Esophagus (tissue), 2 donors: ENCODE results near the gene MYO7B. TPM values are rescaled to one million over a fixed set of nuclear protein-coding genes. Genes with fewer than 3 reads are reported as not detected.

ENCODE experiments used
- H3K27ac ChIP-seq, 2 donors: one replicate each; pipeline ENCODE4 v1.5.1; 2013; ENCODE audit warnings: low read depth in 2 of 2, mild to moderate bottlenecking in 2 of 2, inconsistent platforms in 1 of 2, low read length in 1 of 2, moderate library complexity in 1 of 2
- H3K27me3 ChIP-seq, 2 donors: one replicate each; pipeline ENCODE4 v1.6.1; 2013; ENCODE audit warnings: low read length in 2 of 2, control low read depth in 1 of 2, mild to moderate bottlenecking in 1 of 2; ENCODE audit not compliant: insufficient read depth in 2 of 2, control insufficient read depth in 1 of 2
- H3K36me3 ChIP-seq, 2 donors: one replicate each; pipeline ENCODE4 v1.6.1; 2013; ENCODE audit warnings: low read length in 1 of 2; ENCODE audit not compliant: control insufficient read depth in 2 of 2, insufficient read depth in 2 of 2
- H3K4me1 ChIP-seq, 2 donors: one replicate each; pipeline ENCODE4 v1.6.1; 2013; ENCODE audit warnings: low read length in 1 of 2; ENCODE audit not compliant: control insufficient read depth in 2 of 2, insufficient read depth in 2 of 2
- H3K4me3 ChIP-seq, 2 donors: one replicate each; pipeline ENCODE4 v1.5.1; 2013; ENCODE audit warnings: low read length in 2 of 2, mild to moderate bottlenecking in 2 of 2, low read depth in 1 of 2, moderate library complexity in 1 of 2
- H3K9me3 ChIP-seq, 2 donors: one replicate each; pipeline ENCODE4 v1.6.1; 2013; ENCODE audit warnings: mild to moderate bottlenecking in 2 of 2, low read depth in 1 of 2, low read length in 1 of 2, moderate library complexity in 1 of 2; ENCODE audit not compliant: control insufficient read depth in 2 of 2, insufficient read depth in 1 of 2
- WGBS, 2 donors: extraction: QIAGEN DNeasy Blood & Tissue Kit; methylation state at CpG; one replicate each; pipeline ENCODE4 v1.1.7; 2013; 5-methylcytosine and 5-hydroxymethylcytosine counted together
- polyA plus RNA-seq, 2 donors: library from polyadenylated mRNA; stranded (reverse); fragments of 200-250 nt; gene quantifications; one replicate each; pipeline ENCODE4 v1.2.3, GENCODE V29; 2013
- donor health status: healthy with polysubstance abuse.
- donor health status: Bipolar disorder and iron deficiency.

The MYO7B gene
- polyA plus RNA-seq, 2 donors, result 0.09 to 0.20 TPM

DNA sequence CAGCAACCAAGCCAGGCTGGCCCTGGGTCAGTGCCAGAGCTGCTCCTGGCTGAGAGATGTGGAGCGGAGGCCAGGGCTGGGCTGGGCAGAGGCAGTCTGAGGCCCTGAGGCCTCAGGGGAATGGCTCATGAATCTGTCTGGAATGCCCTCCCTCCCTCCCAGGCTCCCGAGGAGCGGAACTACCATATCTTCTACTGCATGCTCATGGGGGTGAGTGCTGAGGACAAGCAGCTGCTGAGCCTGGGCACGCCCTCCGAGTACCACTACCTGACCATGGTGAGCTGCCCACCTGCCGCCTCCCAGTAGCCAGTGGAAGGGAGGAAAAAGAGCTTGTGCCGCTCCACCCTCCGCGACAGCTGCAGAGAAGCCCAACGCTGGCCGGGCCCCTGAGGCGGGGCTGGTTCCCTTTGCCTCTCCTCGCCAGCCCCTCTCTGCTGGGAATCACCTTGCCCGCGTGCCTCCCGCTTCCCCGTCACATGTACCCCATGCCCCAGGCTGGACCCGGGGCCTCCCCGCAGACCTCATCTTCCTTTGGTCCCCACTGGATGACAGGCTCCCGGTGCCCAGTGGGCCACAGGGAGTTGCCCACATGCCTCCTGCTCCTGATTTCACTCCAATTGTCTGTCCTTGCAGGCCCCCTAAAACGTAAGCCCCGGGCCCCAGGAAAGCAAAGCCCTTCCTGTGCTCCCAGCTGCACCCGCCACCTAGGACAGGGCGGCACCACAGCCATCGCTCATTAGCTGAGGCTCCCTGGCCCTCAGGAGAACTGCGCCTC is 41.1 kb downstream of the MYO7B start:
- no peak overlapping the region for H3K4me3 ChIP-seq
- WGBS, 2 donors, result 73 to 89% methylated on average over 17 to 26 of the region's 26 CpGs
- peaks cover 3 to 4% of the 10 kb centered on the region in 2 donors for H3K4me1 ChIP-seq
- no peaks in the 10 kb centered on the region for H3K27me3 ChIP-seq
- no peak overlapping the region for H3K27ac ChIP-seq
- no peaks in the 10 kb centered on the region for H3K36me3 ChIP-seq
- no peaks in the 10 kb centered on the region for H3K9me3 ChIP-seq

DNA sequence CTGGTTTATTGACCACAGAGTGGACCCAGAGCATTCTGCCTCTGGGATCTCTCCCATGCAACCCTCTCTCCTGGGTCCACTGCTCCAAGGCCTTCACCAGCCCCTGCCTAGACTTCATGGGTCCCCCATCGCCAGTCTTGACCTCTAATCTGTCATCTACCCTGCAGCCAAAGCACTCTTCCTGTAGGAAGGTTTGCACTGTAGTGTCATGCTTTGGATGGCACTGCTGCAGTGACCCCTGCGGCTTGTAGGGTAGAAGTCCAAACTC is 41.7 kb downstream of the MYO7B start:
- Histone ChIP-seq H3K36me3 (no peaks in the 10 kb centered on the region), H3K27me3 (no peaks in the 10 kb centered on the region), H3K27ac (no peak overlapping the region), H3K4me1 (peaks cover 3 to 4% of the 10 kb centered on the region in 2 donors), H3K4me3 (no peak overlapping the region), H3K9me3 (no peaks in the 10 kb centered on the region)
- WGBS, 2 donors, result 91 to 92% methylated on average over 2 of the region's 2 CpGs

DNA sequence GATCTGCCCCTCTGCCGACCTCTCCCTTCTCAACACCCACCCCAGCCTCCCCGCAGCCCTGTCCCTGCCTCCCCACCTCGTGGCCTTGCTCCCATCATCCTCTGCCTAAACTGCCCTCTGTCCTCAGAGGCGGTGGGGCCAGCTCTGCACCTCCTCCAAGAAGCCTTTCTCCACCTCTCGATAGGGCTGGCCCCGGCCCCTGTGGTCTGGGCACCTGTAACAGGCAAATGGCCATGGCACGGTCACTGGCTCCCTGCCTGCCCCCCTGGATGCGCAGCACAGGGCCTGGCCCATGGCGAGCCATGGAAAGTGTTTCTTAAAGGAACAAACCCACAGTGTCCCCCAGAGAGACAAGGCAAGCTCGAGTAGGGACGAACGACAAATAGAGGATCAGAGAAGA is 42.0 kb downstream of the MYO7B start:
- Histone ChIP-seq H3K9me3 (no peaks in the 10 kb centered on the region), H3K4me1 (peaks cover 3 to 4% of the 10 kb centered on the region in 2 donors), H3K27me3 (no peaks in the 10 kb centered on the region), H3K4me3 (no peak overlapping the region), H3K36me3 (no peaks in the 10 kb centered on the region), H3K27ac (no peak overlapping the region)
- 87 to 90% methylated on average over 12 of the region's 12 CpGs for WGBS, 2 donors

DNA sequence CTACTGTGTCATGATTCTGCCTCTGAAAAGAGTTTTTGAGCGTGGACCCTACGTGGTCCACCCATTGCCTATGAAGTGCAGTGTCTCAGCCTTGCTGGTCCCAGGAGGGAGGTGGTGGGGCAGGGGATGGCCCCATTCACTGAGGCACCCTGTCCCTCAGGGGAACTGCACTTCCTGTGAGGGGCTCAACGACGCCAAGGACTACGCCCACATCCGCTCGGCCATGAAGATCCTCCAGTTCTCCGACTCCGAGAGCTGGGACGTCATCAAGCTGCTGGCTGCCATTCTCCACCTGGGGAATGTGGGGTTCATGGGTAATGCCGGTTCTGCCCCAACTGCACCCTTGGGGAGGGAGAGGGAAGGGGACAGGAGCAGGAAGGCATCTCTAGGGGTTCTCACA is 42.5 kb downstream of the MYO7B start:
- Histone ChIP-seq H3K36me3 (no peaks in the 10 kb centered on the region), H3K4me1 (peaks cover 3 to 4% of the 10 kb centered on the region in 2 donors), H3K4me3 (no peak overlapping the region), H3K9me3 (no peaks in the 10 kb centered on the region), H3K27ac (no peak overlapping the region), H3K27me3 (no peaks in the 10 kb centered on the region)
- 83 to 90% methylated on average over 11 of the region's 11 CpGs for WGBS, 2 donors

DNA sequence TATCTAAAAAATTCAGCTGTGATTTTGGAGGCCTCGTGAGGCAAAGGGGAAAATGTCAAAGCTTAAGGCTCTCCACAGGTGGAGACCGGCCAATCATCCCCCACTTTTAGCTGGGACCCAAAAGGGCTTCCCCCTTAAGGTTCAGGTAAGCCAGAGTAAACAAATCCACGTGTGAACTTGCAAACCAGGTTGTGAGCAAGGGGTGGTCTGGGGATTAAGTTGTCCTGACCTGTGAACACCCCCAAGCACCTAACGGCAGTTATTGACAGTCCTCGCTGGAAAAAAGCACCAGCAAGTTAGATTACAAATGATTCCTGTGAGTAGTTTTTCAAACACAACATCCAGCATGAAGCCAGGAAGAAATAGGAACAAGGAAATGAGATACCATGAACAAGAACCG is 42.9 kb downstream of the MYO7B start:
- WGBS, 2 donors, result 64 to 68% methylated on average over 6 of the region's 6 CpGs

DNA sequence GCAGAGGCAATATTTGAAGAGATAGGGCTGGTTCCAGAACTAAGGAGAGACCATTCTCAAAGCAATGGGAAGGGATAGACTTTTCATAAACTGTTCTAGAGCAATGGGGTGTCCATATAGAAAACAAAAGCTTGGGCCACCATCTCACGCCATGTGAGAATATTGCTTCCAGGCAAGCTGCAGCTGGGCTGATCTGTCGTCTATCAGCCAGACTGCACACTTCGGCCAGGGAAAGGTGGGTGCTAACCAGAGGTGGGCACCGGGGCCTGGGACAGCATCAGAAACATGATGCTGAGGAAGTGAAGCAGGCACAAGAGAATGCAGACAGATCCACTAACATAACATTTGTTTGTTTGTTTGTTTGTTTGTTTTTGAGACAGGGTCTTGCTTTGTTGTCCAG is 43.7 kb downstream of the MYO7B start:
- Histone ChIP-seq H3K36me3 (no peaks in the 10 kb centered on the region), H3K27me3 (no peaks in the 10 kb centered on the region), H3K27ac (no peak overlapping the region), H3K4me1 (peaks cover 3 to 4% of the 10 kb centered on the region in 2 donors), H3K9me3 (no peaks in the 10 kb centered on the region), H3K4me3 (no peak overlapping the region)
- WGBS, 2 donors, result 91 to 92% methylated on average over 4 of the region's 4 CpGs

More for the DNA sequence above, 42.9 kb downstream of the MYO7B start:
- Histone ChIP-seq H3K9me3 (no peaks in the 10 kb centered on the region), H3K27ac (no peak overlapping the region), H3K36me3 (no peaks in the 10 kb centered on the region), H3K4me1 (peaks cover 3 to 4% of the 10 kb centered on the region in 2 donors), H3K27me3 (no peaks in the 10 kb centered on the region), H3K4me3 (no peak overlapping the region)

DNA sequence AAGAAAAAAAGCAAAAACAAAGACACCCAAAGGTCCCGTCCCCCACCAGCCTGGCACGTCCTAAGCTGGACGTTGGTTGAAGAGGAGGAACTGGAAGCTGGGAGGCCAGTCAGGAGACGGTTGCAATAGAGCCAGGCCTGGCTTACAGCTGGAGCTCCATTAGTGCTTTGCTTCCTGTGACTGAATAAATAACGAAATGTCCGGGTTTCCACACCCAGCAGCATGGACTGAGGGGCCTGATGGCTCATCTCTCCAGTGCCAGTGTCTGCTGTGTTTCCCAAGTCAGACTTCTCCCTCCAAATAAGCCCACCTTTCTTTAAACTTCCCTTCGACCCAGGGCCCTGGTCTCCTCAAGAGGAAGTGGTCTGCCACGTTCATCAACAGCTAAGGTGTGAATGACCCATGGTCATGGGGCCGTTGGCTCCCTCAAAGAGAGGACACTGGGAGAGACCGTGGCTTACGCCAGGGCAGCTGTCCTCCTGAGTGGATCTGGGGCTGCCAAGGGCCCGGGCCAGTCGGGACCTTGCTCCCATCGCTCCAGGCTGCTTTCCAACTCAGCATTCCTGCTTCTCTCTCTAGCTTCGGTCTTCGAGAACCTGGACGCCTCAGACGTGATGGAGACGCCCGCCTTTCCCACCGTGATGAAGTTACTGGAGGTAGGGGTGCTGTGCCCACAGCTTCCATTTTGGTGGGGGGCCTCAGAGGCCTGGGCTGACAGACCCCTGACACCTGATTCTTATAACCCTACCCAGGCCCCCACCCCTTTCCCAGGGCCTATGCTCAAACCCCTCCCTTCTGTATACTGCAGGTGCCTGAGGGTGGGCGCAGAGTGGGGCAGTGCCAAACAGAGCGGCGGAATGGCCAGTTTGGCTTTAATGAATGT is 44.9 kb downstream of the MYO7B start:
- Histone ChIP-seq H3K4me3 (no peak overlapping the region), H3K4me1 (peaks cover 3 to 4% of the 10 kb centered on the region in 2 donors), H3K36me3 (no peaks in the 10 kb centered on the region), H3K27me3 (no peaks in the 10 kb centered on the region), H3K27ac (no peak overlapping the region), H3K9me3 (no peaks in the 10 kb centered on the region)
- WGBS, 2 donors, result 86 to 90% methylated on average over 24 of the region's 24 CpGs

DNA sequence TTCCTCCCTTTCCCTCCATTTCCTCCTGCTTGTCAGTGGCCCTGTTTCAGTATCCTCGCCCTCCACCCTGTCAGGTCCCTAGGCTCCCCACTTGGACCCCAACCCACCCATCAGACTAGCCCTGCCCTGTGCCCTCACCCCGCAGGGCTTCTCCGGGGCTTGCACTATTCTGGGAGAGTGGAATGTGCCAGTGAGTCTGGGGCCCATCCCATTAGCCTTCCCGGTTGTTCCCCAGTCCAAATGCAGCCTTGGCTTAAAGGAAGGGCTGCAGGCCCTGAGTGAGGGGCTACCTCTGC is 45.5 kb downstream of the MYO7B start:
- WGBS, 2 donors, result 88 to 90% methylated on average over 4 of the region's 4 CpGs
- Histone ChIP-seq H3K27ac (no peak overlapping the region), H3K4me3 (no peak overlapping the region), H3K27me3 (no peaks in the 10 kb centered on the region), H3K36me3 (no peaks in the 10 kb centered on the region), H3K9me3 (no peaks in the 10 kb centered on the region), H3K4me1 (peaks cover 3 to 4% of the 10 kb centered on the region in 2 donors)

DNA sequence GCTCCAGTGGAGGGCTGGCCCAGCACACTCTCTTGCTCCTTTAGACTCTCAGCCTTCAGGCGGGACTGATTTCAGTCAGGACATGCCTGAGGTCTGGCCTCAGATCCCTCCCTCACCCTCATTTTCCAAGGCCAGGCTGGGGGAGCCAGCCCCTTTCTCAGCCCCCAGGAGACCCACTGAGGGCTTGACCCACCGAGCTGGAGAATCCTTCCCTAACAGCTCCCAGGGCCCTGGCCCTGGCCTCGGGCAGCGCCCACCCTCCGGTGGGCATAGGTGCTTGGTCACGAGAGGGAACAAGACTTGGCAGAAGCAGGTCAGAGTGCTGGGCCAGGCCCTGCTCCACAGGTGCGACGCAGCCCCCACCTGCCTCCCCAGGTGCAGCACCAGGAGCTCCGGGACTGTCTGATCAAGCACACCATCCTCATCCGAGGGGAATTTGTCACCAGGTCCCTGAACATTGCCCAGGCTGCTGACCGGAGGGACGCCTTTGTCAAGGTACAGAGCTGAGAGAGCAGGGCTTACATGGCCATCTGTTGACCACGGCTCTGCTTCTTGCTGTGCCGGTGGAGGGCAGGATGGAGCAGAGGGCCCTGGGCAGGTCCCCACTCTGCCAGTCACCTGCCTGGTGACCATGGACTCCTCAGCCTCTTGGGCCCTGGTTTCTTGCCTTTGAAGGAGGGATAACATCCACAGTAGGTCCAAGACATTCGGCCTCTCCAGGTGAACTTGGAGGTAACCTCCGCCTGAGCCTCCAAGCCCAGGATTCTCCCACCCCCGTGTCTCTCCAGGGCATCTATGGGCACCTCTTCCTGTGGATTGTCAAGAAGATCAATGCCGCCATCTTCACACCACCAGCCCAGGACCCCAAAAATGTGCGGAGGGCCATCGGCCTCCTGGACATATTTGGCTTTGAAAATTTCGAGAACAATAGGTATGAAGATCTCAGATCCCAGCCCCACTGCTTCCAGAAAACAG is 46.3 kb downstream of the MYO7B start:
- H3K36me3 ChIP-seq, result no peaks in the 10 kb centered on the region
- H3K27me3 ChIP-seq, result no peaks in the 10 kb centered on the region

More for the DNA sequence above, 46.3 kb downstream of the MYO7B start:
- Histone ChIP-seq H3K4me1 (no peaks in the 10 kb centered on the region), H3K4me3 (no peak overlapping the region), H3K9me3 (no peaks in the 10 kb centered on the region), H3K27ac (no peak overlapping the region)
- WGBS, 2 donors, result 88 to 91% methylated on average over 21 of the region's 21 CpGs
